Osteoblast (primary cell): Measurements from ENCODE around the gene SLCO1A2. TPM values are rescaled to one million over a fixed set of nuclear protein-coding genes. Genes with fewer than 3 reads are reported as not detected.
"Not testable (repeated sequence)": the region's sequence is repeated elsewhere in the genome, so short reads cannot be mapped to it uniquely, and the experiment has no call there.

Experiments used
- DNase-seq: peaks from one replicate; pipeline ENCODE4 v3.0.0; 2011; ENCODE audit warnings: low spot score, mixed read lengths; ENCODE audit not compliant: insufficient read length; ENCODE audit errors: missing footprints
- H2AFZ ChIP-seq: 2 replicates; pipeline ENCODE4 v1.6.0; 2011; ENCODE audit warnings: mild to moderate bottlenecking, low read length
- H3K27ac ChIP-seq: 2 replicates; pipeline ENCODE4 v1.5.1; 2011; ENCODE audit warnings: mild to moderate bottlenecking, low read depth, low read length, moderate library complexity
- H3K27me3 ChIP-seq: 2 replicates; pipeline ENCODE4 v1.6.0; 2012; ENCODE audit warnings: mild to moderate bottlenecking, control low read depth, inconsistent platforms, low read length, moderate library complexity; ENCODE audit not compliant: insufficient read depth
- H3K36me3 ChIP-seq: 2 replicates; pipeline ENCODE4 v1.5.1; 2011; ENCODE audit warnings: mild to moderate bottlenecking, low read length, control low read depth, moderate library complexity; ENCODE audit not compliant: insufficient read depth
- H3K4me1 ChIP-seq: 2 replicates; pipeline ENCODE4 v1.5.1; 2011; ENCODE audit warnings: mild to moderate bottlenecking, low read length, control low read depth, moderate library complexity; ENCODE audit not compliant: insufficient read depth
- H3K4me2 ChIP-seq: 2 replicates; pipeline ENCODE4 v1.6.0; 2011; ENCODE audit warnings: mild to moderate bottlenecking, low read length; ENCODE audit not compliant: insufficient read depth
- H3K4me3 ChIP-seq: fragments of 200-600 bp; sonication (generic); 3 replicates; pipeline ENCODE4 v1.5.1; 2012; ENCODE audit warnings: mild to moderate bottlenecking, low read length, inconsistent platforms; ENCODE audit not compliant: insufficient read depth
- H3K79me2 ChIP-seq: 2 replicates; pipeline ENCODE4 v1.6.0; 2012; ENCODE audit warnings: mild to moderate bottlenecking, low read length, control low read depth, inconsistent platforms; ENCODE audit not compliant: insufficient read depth
- H3K9me3 ChIP-seq: 2 replicates; pipeline ENCODE4 v1.5.1; 2011; ENCODE audit warnings: low read depth, low read length, control low read depth
- H4K20me1 ChIP-seq: 2 replicates; pipeline ENCODE4 v1.6.0; 2012; ENCODE audit warnings: mild to moderate bottlenecking, low read length, control low read depth; ENCODE audit not compliant: insufficient read depth
- total RNA-seq: library from RNA; depleted of rRNA; stranded (reverse); fragments of >200 nt; gene quantifications from 2 replicates; pipeline ENCODE4 v1.2.3, GENCODE V29; 2012
- TF ChIP-seq, protein P1 (sequence below): IDR thresholded peaks from 2 replicates; pipeline ENCODE4 v1.5.1; 2011; ENCODE audit warnings: mild to moderate bottlenecking, low read depth, low read length, moderate library complexity; ENCODE audit errors: extremely low read depth

The SLCO1A2 gene
- total RNA-seq, 1 donor: not detected

DNA sequence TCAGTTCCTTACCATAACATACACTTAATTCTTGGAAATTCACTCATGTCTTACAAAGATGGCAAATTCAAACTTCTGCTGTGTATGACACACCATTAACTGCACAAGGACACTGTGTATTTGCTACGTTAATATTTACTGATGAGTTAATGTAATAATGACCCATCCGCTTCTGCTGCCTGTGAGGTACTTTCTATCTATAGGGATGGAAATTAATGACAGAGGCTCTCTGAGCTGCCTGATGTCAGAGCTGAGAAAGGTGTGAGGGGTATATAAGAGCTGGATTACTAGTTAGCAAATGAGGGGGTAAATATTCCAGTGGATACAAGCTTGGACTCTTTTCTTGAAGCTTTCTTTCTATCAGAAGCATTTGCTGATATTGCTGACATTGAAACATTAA is 37.9 kb upstream of the SLCO1A2 start, which contains the start of gene IAPP:
Gene IAPP (plus strand): TSS at position 301 of the 400 bp plus-strand sequence. CDS start 450 bp downstream, outside the sequence.
- Histone ChIP-seq H3K36me3 (no peaks in the 10 kb centered on the region), H3K27ac (no peak within 1 kb of the TSS), H2AFZ (no peak within 1 kb of the TSS), H3K27me3 (no peaks in the 10 kb centered on the region), H3K4me1 (no peaks in the 10 kb centered on the region), H3K4me3 (no peak within 1 kb of the TSS), H3K79me2 (no peaks in the 10 kb centered on the region), H4K20me1 (no peaks in the 10 kb centered on the region), H3K9me3 (no peaks in the 10 kb centered on the region), H3K4me2 (no peak within 1 kb of the TSS)
- TF ChIP-seq, protein P1, sequence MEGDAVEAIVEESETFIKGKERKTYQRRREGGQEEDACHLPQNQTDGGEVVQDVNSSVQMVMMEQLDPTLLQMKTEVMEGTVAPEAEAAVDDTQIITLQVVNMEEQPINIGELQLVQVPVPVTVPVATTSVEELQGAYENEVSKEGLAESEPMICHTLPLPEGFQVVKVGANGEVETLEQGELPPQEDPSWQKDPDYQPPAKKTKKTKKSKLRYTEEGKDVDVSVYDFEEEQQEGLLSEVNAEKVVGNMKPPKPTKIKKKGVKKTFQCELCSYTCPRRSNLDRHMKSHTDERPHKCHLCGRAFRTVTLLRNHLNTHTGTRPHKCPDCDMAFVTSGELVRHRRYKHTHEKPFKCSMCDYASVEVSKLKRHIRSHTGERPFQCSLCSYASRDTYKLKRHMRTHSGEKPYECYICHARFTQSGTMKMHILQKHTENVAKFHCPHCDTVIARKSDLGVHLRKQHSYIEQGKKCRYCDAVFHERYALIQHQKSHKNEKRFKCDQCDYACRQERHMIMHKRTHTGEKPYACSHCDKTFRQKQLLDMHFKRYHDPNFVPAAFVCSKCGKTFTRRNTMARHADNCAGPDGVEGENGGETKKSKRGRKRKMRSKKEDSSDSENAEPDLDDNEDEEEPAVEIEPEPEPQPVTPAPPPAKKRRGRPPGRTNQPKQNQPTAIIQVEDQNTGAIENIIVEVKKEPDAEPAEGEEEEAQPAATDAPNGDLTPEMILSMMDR: no peak
- DNase-seq: no peak

DNA sequence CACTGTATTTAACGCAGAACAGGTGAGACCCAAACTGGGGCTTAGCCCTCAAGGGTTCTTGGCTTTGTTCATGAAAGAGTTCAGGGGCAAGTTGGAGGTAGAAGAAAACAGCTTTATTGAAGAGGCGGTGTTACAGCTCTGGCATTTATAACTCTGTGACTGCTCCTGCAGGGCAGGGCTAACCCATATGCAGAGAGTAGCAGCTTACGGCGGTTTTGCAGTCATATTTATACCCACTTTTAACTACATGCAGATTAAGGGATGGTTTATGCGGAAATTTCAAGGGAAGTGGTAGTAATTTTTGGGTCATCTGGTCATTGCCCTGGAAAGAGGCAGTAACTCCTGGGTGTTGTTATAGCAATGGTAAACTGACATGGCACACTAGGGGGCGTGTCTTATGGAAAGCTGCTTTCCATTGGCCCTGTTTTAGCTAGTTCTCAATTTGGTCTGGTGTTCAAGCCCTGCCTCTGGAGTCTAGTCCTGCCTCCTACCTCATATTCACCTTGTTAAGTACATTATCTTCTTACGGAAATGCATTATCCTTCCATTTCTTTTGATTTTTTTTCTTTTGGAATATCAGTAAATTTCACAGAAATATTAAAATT is 36.2 kb upstream of the SLCO1A2 start:
- TF ChIP-seq, protein P1: no peak
- no peaks in the 10 kb centered on the region for H4K20me1 ChIP-seq
- no peak overlapping the region for H3K27ac ChIP-seq
- no peaks in the 10 kb centered on the region for H3K36me3 ChIP-seq
- no peaks in the 10 kb centered on the region for H3K9me3 ChIP-seq
- no peak for DNase-seq
- no peak overlapping the region for H3K4me2 ChIP-seq
- H3K4me1 ChIP-seq: no peaks in the 10 kb centered on the region
- no peak overlapping the region for H2AFZ ChIP-seq
- H3K79me2 ChIP-seq: no peaks in the 10 kb centered on the region
- no peak overlapping the region for H3K4me3 ChIP-seq
- H3K27me3 ChIP-seq: no peaks in the 10 kb centered on the region

DNA sequence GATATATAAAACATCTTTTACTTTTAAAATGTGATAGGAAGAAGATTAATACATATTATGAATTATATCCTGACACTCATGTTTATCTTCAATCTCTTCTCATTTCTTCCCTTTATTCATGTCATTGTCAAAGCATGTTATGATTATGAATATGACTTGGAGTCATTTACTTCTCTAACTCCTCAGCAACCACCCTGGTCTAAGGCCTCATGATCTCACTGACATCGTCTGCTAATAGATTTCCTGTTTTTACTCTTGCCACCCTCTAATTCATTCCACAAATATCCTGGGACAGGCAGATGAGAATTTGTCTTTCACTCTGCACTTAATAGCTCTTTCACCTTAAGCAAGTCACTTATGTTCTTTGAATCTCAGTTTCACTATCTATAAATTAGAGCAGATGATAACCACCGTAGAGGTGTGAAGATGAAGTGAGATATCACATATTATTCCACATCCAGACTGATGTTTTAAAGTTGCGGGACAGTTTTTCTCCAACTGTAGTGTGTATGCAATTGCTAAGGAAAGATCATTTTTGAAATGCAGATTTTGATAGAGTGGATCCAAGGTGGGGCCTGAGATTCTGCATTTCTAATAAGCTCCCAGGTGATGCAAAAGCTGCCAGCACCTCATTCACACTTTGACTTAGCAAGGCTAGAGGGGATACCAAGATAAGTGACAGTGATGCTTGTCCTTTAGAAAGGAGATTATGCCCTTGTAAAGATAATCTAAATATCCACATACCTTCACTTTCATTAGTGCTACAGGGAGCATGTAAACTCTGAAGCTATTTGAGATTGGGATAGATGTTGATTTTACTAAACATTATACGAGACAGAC is 34.6 kb upstream of the SLCO1A2 start:
- TF ChIP-seq, protein P1: no peak
- Histone ChIP-seq H3K79me2 (no peaks in the 10 kb centered on the region), H2AFZ (peak overlapping the region; percentile 62), H3K27ac (no peak overlapping the region), H3K9me3 (no peaks in the 10 kb centered on the region), H4K20me1 (no peaks in the 10 kb centered on the region), H3K27me3 (no peaks in the 10 kb centered on the region), H3K4me1 (no peaks in the 10 kb centered on the region), H3K36me3 (no peaks in the 10 kb centered on the region), H3K4me3 (no peak overlapping the region), H3K4me2 (no peak overlapping the region)
- no peak for DNase-seq

DNA sequence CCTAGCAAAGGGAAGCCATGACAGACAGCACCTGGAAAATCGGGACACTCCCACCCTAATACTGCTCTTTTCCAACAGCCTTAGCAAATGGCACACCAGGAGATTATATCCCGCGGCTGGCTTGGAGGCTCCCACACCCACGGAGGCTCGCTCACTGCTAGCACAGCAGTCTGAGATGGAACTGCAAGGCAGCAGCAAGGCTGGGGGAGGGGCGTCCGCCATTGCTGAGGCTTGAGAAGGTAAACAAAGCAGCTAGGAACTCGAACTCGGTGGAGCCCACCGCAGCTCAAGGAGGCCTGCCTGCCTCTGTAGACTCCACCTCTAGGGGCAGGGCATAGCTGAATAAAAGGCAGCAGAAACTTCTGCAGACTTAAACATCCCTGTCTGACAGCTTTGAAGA is 25.9 kb upstream of the SLCO1A2 start:
- H3K9me3 ChIP-seq, H3K4me2 ChIP-seq, H3K27ac ChIP-seq, H2AFZ ChIP-seq, H3K36me3 ChIP-seq, H3K4me1 ChIP-seq, H3K4me3 ChIP-seq, H3K79me2 ChIP-seq, H4K20me1 ChIP-seq, DNase-seq, H3K27me3 ChIP-seq: not testable (repeated sequence)
